Epithelial cell of proximal tubule (primary cell): Measurements from ENCODE around the gene BEX3. TPM values are rescaled to one million over a fixed set of nuclear protein-coding genes. Genes with fewer than 3 reads are reported as not detected.
A peak's percentile ranks its signal among the peaks of the same experiment; 100 is the strongest.
"Not testable (repeated sequence)": the region's sequence is repeated elsewhere in the genome, so short reads cannot be mapped to it uniquely, and the experiment has no call there.

Experiments
- DNase-seq: peaks from one replicate; pipeline ENCODE4 v3.0.0-alpha.2; 2011; ENCODE audit warnings: low read depth
- H3K4me3 ChIP-seq: 2 replicates; pipeline ENCODE4 v1.5.1; 2011; ENCODE audit warnings: low read depth, mild to moderate bottlenecking, low read length
- total RNA-seq: library from RNA; depleted of rRNA; stranded (reverse); fragments of >200 nt; gene quantifications from 2 replicates; pipeline ENCODE4 v1.2.3, GENCODE V29; 2015
- TF ChIP-seq, protein P1 (sequence below): conservative IDR thresholded peaks from 2 replicates; pipeline ENCODE4 v1.5.1; 2012; ENCODE audit warnings: low read depth, mild to moderate bottlenecking, low read length

The BEX3 gene
- total RNA-seq, 1 donor from 2014 or later: 261 TPM

GRCh38 chrX:103376979-103377324, 614 bp downstream of the BEX3 start:
- no peak for DNase-seq
- H3K4me3 ChIP-seq: peak overlapping the region; percentile 66
- TF ChIP-seq, protein P1, sequence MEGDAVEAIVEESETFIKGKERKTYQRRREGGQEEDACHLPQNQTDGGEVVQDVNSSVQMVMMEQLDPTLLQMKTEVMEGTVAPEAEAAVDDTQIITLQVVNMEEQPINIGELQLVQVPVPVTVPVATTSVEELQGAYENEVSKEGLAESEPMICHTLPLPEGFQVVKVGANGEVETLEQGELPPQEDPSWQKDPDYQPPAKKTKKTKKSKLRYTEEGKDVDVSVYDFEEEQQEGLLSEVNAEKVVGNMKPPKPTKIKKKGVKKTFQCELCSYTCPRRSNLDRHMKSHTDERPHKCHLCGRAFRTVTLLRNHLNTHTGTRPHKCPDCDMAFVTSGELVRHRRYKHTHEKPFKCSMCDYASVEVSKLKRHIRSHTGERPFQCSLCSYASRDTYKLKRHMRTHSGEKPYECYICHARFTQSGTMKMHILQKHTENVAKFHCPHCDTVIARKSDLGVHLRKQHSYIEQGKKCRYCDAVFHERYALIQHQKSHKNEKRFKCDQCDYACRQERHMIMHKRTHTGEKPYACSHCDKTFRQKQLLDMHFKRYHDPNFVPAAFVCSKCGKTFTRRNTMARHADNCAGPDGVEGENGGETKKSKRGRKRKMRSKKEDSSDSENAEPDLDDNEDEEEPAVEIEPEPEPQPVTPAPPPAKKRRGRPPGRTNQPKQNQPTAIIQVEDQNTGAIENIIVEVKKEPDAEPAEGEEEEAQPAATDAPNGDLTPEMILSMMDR: no peak

GRCh38 chrX:103378990-103379389, 2.7 kb downstream of the BEX3 start:
- H3K4me3 ChIP-seq: no peak overlapping the region
- no peak for DNase-seq
- TF ChIP-seq, protein P1: no peak

DNA sequence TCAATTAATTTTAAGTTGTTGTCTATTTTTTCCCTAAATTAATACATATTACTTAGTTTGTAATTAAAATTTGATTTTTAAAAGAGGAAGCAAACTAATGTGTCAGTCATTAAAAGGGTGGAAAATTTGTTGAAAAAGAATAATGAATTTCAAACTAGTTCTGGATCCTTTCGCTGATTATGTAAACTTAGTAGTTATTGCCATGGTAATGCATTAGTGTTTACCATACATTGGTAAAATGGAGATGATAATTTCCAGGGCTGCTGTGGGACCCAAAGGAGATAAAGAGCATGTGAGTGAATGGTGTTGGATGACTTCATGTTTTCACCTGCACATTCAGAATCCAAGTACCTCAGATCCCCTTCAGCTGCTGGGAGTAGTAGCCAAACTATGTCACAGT, 6.5 kb downstream of the BEX3 start:
- H3K4me3 ChIP-seq: no peak overlapping the region
- TF ChIP-seq, protein P1: no peak
- DNase-seq: no peak

DNA sequence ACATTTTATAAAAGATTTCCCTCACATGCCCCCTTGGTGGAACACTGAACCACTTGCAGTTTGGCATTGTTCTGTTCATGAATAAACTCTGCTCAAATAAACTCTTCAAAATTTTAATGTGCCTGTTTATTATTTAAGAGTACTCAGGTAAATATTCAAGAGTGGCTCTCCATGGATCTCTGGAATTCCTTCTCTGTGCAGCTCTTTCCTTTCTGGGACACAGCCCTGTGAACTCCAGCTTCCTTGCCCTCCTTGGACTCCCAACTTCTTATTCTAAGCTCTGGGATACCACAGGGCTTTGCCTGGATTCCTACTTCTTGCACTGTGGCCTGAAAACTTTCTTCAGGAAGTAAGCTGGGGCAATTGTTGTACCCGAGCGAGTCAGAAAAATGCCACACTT, 8.3 kb downstream of the BEX3 start:
- DNase-seq: no peak
- TF ChIP-seq, protein P1: no peak
- no peak overlapping the region for H3K4me3 ChIP-seq

DNA sequence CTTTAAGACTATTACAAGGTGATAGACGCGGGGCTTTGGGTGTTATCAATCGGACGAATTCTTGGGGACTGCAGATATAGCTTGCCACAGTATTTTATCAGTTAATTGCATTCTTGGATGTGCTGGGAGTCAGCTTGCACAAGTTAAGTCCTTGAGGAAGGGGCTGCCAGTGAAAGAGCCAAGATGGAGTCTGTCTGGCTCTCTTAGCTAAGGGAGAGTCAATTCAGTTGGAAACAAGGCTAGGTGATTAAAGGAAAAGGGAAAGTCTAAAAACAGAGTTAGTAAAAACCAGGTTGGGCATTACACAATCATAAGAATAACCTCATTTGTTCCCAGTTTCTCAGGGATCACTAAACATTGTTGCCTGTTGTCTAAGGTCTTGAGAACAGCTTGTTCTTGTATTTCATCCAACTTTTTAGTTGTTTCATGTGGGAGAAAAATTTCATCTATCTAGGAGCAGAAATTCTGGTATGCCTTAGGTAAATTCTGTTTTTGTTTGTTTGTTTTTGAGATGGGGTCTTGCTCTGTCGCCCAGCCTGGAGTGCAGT, 9.0 kb downstream of the BEX3 start:
- DNase-seq, H3K4me3 ChIP-seq: not testable (repeated sequence)

- H3K4me3 ChIP-seq: no peak overlapping the region
- DNase-seq: no peak
- TF ChIP-seq, protein P1: no peak
Measured at GRCh38 chrX:103386332-103386731, 10.0 kb downstream of the BEX3 start.

DNA sequence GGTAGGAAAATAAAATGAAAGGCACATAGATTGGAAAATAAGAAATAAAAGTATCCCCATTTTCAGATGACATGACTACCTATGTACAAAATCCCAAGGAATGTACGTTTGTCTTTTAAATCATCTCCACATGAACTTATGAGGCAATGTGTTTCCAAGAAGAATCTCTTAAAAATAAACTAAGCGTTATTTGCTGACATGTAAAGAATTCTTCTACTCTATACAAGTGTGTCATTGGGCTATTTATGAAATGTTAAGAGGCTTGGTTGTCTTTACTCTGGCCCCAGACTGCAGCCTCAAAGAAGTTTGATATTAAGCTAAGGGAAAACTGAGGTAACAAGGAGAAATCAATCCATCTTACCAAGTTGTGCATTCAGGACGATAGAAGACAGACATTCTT, 17.1 kb downstream of the BEX3 start:
- TF ChIP-seq, protein P1: no peak
- DNase-seq: no peak
- H3K4me3 ChIP-seq: no peak overlapping the region
